HUES64 (cell line): ENCODE data around the gene CDYL2.
A peak's percentile ranks its signal among the peaks of the same experiment; 100 is the strongest.
"Not testable (repeated sequence)": the region's sequence is repeated elsewhere in the genome, so short reads cannot be mapped to it uniquely, and the experiment has no call there.

Source experiments
- H3K27ac ChIP-seq: 2 replicates; pipeline ENCODE4 v1.7.0; 2013; ENCODE audit warnings: low read depth, low read length, inconsistent platforms
- H3K27me3 ChIP-seq: 2 replicates; pipeline ENCODE4 v1.6.1; 2013; ENCODE audit warnings: mild to moderate bottlenecking, low read length; ENCODE audit not compliant: insufficient read depth
- H3K36me3 ChIP-seq: 2 replicates; pipeline ENCODE4 v1.6.1; 2013; ENCODE audit warnings: mild to moderate bottlenecking, low read length; ENCODE audit not compliant: insufficient read depth
- H3K4me1 ChIP-seq: 2 replicates; pipeline ENCODE4 v1.6.1; 2013; ENCODE audit warnings: mild to moderate bottlenecking, low read length, moderate library complexity; ENCODE audit not compliant: insufficient read depth
- H3K4me3 ChIP-seq: 2 replicates; pipeline ENCODE4 v1.5.1; 2013; ENCODE audit warnings: mild to moderate bottlenecking, low read length, moderate library complexity
- H3K9ac ChIP-seq: 2 replicates; pipeline ENCODE4 v1.6.1; 2013; ENCODE audit warnings: mild to moderate bottlenecking, low read depth, low read length
- H3K9me3 ChIP-seq: 2 replicates; pipeline ENCODE4 v1.6.1; 2013; ENCODE audit warnings: low read depth, low read length; ENCODE audit not compliant: insufficient read depth
- WGBS: fragments of 150-250, 120-280 bp; methylation state at CpG from one replicate; pipeline ENCODE4 v1.1.7; 2013; ENCODE audit warnings: missing lambda C conversion rate; 5-methylcytosine and 5-hydroxymethylcytosine counted together

The CDYL2 gene

GRCh38 chr16:80806927-80807340 lies 2.5 kb upstream of the CDYL2 start:
- H3K4me1 ChIP-seq, result no peaks in the 10 kb centered on the region
- H3K9me3 ChIP-seq, result no peaks in the 10 kb centered on the region
- no peak overlapping the region for H3K9ac ChIP-seq
- no peak overlapping the region for H3K4me3 ChIP-seq
- no peak overlapping the region for H3K27ac ChIP-seq
- H3K27me3 ChIP-seq, result peaks cover 48% of the 10 kb centered on the region
- 88% methylated on average over 4 of the region's 5 CpGs for WGBS
- H3K36me3 ChIP-seq, result no peaks in the 10 kb centered on the region

DNA sequence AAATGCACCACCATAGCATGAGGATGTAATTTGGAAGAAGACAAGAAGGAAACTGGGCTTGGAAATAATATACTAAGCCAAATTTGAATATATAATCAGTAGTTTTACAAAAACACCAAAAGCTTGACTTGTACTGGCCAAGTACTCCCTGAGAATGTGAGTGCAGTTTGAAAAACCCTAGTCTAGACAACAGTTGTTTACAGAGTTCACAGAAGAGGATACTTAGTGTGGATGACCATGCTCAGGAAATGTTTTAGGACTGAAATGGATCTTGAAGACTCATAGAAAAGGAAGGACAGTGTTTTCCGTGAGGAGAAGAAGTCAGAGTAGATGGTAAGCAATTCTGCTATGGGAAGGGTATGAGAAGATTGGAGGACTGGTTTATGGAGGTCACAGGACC lies 1.9 kb upstream of the CDYL2 start:
- no peaks in the 10 kb centered on the region for H3K9me3 ChIP-seq
- H3K4me3 ChIP-seq, result no peak overlapping the region
- H3K4me1 ChIP-seq, result no peaks in the 10 kb centered on the region
- no peaks in the 10 kb centered on the region for H3K36me3 ChIP-seq
- 96% methylated on average over 1 of the region's 1 CpG for WGBS
- H3K9ac ChIP-seq, result no peak overlapping the region
- peaks cover 48% of the 10 kb centered on the region for H3K27me3 ChIP-seq
- H3K27ac ChIP-seq, result no peak overlapping the region

- peaks cover 45% of the 10 kb centered on the region for H3K27me3 ChIP-seq
- H3K36me3 ChIP-seq, result no peaks in the 10 kb centered on the region
- WGBS, result under 1% methylated on average over 80 of the region's 80 CpGs
- H3K4me1 ChIP-seq, result no peaks in the 10 kb centered on the region
- no peaks in the 10 kb centered on the region for H3K9me3 ChIP-seq
- H3K4me3 ChIP-seq, result peak overlapping the region; percentile 68
- no peak overlapping the region for H3K9ac ChIP-seq
- H3K27ac ChIP-seq, result no peak overlapping the region
These were observed 307 bp downstream of the CDYL2 start for GRCh38 chr16:80804056-80804525.

GRCh38 chr16:80803339-80804055 lies 901 bp downstream of the CDYL2 start:
- H3K4me1 ChIP-seq, result no peaks in the 10 kb centered on the region
- peak overlapping the region; percentile 55 for H3K4me3 ChIP-seq
- 4% methylated on average over 47 of the region's 87 CpGs for WGBS
- no peak overlapping the region for H3K9ac ChIP-seq
- H3K27ac ChIP-seq, result no peak overlapping the region
- H3K36me3 ChIP-seq, result no peaks in the 10 kb centered on the region
- H3K9me3 ChIP-seq, result no peaks in the 10 kb centered on the region
- H3K27me3 ChIP-seq, result peaks cover 45% of the 10 kb centered on the region

- peaks cover 42% of the 10 kb centered on the region for H3K27me3 ChIP-seq
- no peaks in the 10 kb centered on the region for H3K36me3 ChIP-seq
- H3K27ac ChIP-seq, result no peak overlapping the region
- no peak overlapping the region for H3K9ac ChIP-seq
- 91% methylated on average over 7 of the region's 7 CpGs for WGBS
- H3K4me3 ChIP-seq, result peak overlapping the region; percentile 39
- no peaks in the 10 kb centered on the region for H3K9me3 ChIP-seq
- H3K4me1 ChIP-seq, result no peaks in the 10 kb centered on the region
These were observed 1.5 kb downstream of the CDYL2 start for GRCh38 chr16:80802902-80803301.

- no peaks in the 10 kb centered on the region for H3K9me3 ChIP-seq
- no peaks in the 10 kb centered on the region for H3K36me3 ChIP-seq
- H3K9ac ChIP-seq, result no peak overlapping the region
- H3K27me3 ChIP-seq, result peaks cover 36% of the 10 kb centered on the region
- 99% methylated on average over 4 of the region's 4 CpGs for WGBS
- H3K27ac ChIP-seq, result no peak overlapping the region
- no peaks in the 10 kb centered on the region for H3K4me1 ChIP-seq
- no peak overlapping the region for H3K4me3 ChIP-seq
These were observed 2.3 kb downstream of the CDYL2 start for GRCh38 chr16:80802138-80802537.

DNA sequence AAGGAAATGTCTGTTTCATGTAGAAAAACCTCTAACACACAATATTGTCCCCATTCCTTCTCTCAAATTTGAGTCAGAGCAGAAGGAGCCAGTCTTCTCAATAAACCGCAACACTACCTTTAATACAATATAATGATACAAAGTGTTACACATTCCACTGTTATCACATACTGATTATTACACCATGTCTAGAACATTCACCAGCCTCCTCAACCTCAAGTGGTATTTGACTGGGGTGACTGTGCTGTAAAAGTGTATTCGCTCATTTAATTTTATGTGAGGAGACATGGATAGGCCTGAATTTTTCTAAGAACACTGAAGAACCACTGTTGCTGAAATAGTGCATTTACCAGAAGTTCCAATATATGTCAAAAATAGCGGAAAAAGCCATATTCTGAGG lies 10.3 kb downstream of the CDYL2 start:
- Histone ChIP-seq H3K27ac (no peak overlapping the region), H3K27me3 (no peaks in the 10 kb centered on the region), H3K9ac (no peak overlapping the region), H3K4me3 (no peak overlapping the region), H3K9me3 (no peaks in the 10 kb centered on the region), H3K36me3 (no peaks in the 10 kb centered on the region), H3K4me1 (peaks cover 8% of the 10 kb centered on the region)
- 94% methylated on average over 3 of the region's 3 CpGs for WGBS

DNA sequence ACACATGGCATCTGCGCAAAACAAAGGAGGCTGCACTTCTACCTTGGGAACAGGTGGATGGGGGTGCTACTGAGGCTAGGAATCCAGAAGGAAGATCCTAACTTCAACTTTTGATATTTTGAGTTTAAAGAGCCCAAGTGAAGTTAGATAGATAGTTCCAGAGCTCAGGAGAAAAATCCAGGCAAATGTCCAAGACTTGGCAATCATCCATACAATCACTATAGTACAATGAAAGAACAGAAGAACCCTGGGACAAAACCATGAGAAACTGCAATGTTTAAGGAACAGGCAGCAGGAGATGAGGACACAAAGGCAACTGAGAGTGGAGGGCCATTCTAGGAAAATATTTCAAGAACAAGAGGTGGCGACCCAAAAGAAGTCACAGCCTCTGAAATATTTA lies 12.4 kb downstream of the CDYL2 start:
- Histone ChIP-seq H3K27ac (no peak overlapping the region), H3K36me3 (no peaks in the 10 kb centered on the region), H3K9me3 (no peaks in the 10 kb centered on the region), H3K4me1 (peaks cover 20% of the 10 kb centered on the region), H3K27me3 (no peaks in the 10 kb centered on the region), H3K4me3 (no peak overlapping the region), H3K9ac (no peak overlapping the region)
- WGBS, result 100% methylated on average over 1 of the region's 2 CpGs

DNA sequence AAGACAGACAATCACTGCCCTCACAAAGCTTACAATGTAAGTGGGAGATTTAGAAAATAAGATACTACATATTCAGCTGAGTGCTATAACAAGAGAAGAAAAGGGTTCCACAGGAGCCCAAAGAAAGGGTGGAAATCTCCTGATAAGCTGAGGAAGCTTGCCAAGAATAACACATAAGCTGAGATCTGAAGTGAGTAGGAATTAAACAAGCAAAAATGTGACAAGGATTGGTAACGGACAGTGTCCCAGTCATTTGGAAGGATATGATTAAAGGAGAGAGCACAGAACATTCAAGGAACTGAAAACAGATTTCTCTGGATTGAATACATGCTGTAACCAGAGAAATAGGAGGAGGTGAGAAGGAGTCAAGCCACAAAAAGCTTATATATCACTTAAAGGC lies 13.0 kb downstream of the CDYL2 start:
- 98% methylated on average over 1 of the region's 1 CpG for WGBS
- H3K4me3 ChIP-seq, result no peak overlapping the region
- H3K27me3 ChIP-seq, result no peaks in the 10 kb centered on the region
- H3K27ac ChIP-seq, result no peak overlapping the region
- H3K9ac ChIP-seq, result no peak overlapping the region
- no peaks in the 10 kb centered on the region for H3K36me3 ChIP-seq
- H3K9me3 ChIP-seq, result no peaks in the 10 kb centered on the region
- peaks cover 20% of the 10 kb centered on the region for H3K4me1 ChIP-seq

- WGBS, result 84% methylated on average over 5 of the region's 5 CpGs
- no peaks in the 10 kb centered on the region for H3K27me3 ChIP-seq
These were observed 13.6 kb downstream of the CDYL2 start for GRCh38 chr16:80790751-80791150.

GRCh38 chr16:80788027-80788426 lies 16.4 kb downstream of the CDYL2 start:
- Histone ChIP-seq H3K4me3 (no peak overlapping the region), H3K4me1 (peaks cover 20% of the 10 kb centered on the region), H3K36me3 (no peaks in the 10 kb centered on the region), H3K9me3 (peaks cover 3% of the 10 kb centered on the region; the same call in 1 of the 2 replicates), H3K9ac (no peak overlapping the region), H3K27ac (no peak overlapping the region), H3K27me3 (no peaks in the 10 kb centered on the region)
- 56% methylated on average over 2 of the region's 2 CpGs for WGBS

More at GRCh38 chr16:80790751-80791150, 13.6 kb downstream of the CDYL2 start:
- Histone ChIP-seq H3K9me3 (no peaks in the 10 kb centered on the region), H3K4me3 (no peak overlapping the region), H3K36me3 (no peaks in the 10 kb centered on the region), H3K4me1 (peaks cover 20% of the 10 kb centered on the region), H3K27ac (no peak overlapping the region), H3K9ac (no peak overlapping the region)

GRCh38 chr16:80786561-80786960 lies 17.8 kb downstream of the CDYL2 start:
- H3K4me3 ChIP-seq, H3K36me3 ChIP-seq, H3K27me3 ChIP-seq, H3K9me3 ChIP-seq, H3K27ac ChIP-seq, H3K9ac ChIP-seq: not testable (repeated sequence)
- peaks cover 20% of the 10 kb centered on the region for H3K4me1 ChIP-seq
- 95% methylated on average over 3 of the region's 3 CpGs for WGBS
